PC-9 (cell line): Measurements from ENCODE around the gene SDK1. TPM values are rescaled to one million over a fixed set of nuclear protein-coding genes. Genes with fewer than 3 reads are reported as not detected.

Experiments
- BruUV-seq: library from RNA; stranded (reverse); fragments of 400-500 nt; replicated peaks from 2 replicates; lab custom pipeline; 2021; lab: Mats Ljungman, UMichigan
- CTCF ChIA-PET: fragments of 300-600 bp; sonication (Branson Sonifier 250); formaldehyde crosslinking; loops from one replicate; lab custom pipeline; 2022; ENCODE audit warnings: antibody characterized with exemption; lab: Charles Lee
- POLR2A ChIA-PET: fragments of 300-600 bp; sonication (Branson Sonifier 250); formaldehyde crosslinking; loops from one replicate; lab custom pipeline; 2022; ENCODE audit warnings: antibody characterized with exemption; ENCODE audit not compliant: unreplicated experiment; lab: Charles Lee
- DNase-seq, 2 experiments: peaks; one replicate each; pipeline versions ENCODE4 v3.0.0 to v3.0.0-alpha.2; 2015 to 2022; ENCODE audit warnings: mixed read lengths in 1 of 2
- H2AFZ ChIP-seq: fragments of 200-600 bp; sonication (generic); 2 replicates; pipeline ENCODE4 v1.8.1; 2017; ENCODE audit warnings: antibody characterized with exemption
- H3F3A ChIP-seq: fragments of 200-600 bp; sonication (generic); 2 replicates; pipeline ENCODE4 v1.8.1; 2017; ENCODE audit warnings: antibody characterized with exemption, mild to moderate bottlenecking, low read depth; ENCODE audit not compliant: insufficient read depth
- H3K27ac ChIP-seq: fragments of 200-600 bp; sonication (generic); 2 replicates; pipeline ENCODE4 v1.6.1; 2016; ENCODE audit warnings: mixed run types
- H3K27me3 ChIP-seq: fragments of 200-600 bp; sonication (generic); 2 replicates; pipeline ENCODE4 v1.6.1; 2016; ENCODE audit warnings: low read depth, mixed run types; ENCODE audit not compliant: insufficient read depth
- H3K36me3 ChIP-seq: fragments of 200-600 bp; sonication (generic); 2 replicates; pipeline ENCODE4 v1.6.1; 2016; ENCODE audit warnings: low read depth, mixed run types
- H3K4me1 ChIP-seq: fragments of 200-600 bp; sonication (generic); replicated peaks from 2 replicates; pipeline ENCODE4 v1.6.1; 2016; ENCODE audit warnings: mixed run types; ENCODE audit not compliant: insufficient read depth
- H3K4me2 ChIP-seq: fragments of 200-600 bp; sonication (generic); 2 replicates; pipeline ENCODE4 v1.6.1; 2017; ENCODE audit warnings: mixed run types
- H3K4me3 ChIP-seq: fragments of 200-600 bp; sonication (generic); 2 replicates; pipeline ENCODE4 v1.6.1; 2016; ENCODE audit warnings: mixed run types
- H3K79me2 ChIP-seq: fragments of 200-600 bp; sonication (generic); 2 replicates; pipeline ENCODE4 v1.6.1; 2017; ENCODE audit warnings: low read depth, mixed run types
- H3K9me2 ChIP-seq: fragments of 200-600 bp; sonication (generic); 2 replicates; pipeline ENCODE4 v1.8.1; 2017; ENCODE audit warnings: mild to moderate bottlenecking; ENCODE audit not compliant: insufficient read depth
- H3K9me3 ChIP-seq: fragments of 200-600 bp; sonication (generic); 2 replicates; pipeline ENCODE4 v1.8.1; 2016; ENCODE audit warnings: low read depth; ENCODE audit not compliant: insufficient read depth
- H4K20me1 ChIP-seq: fragments of 200-600 bp; sonication (generic); 2 replicates; pipeline ENCODE4 v1.8.1; 2017; ENCODE audit not compliant: insufficient read depth
- CTCF ChIP-seq: fragments of 200-600 bp; sonication (generic); conservative IDR thresholded peaks from 2 replicates; pipeline ENCODE4 v1.6.1; 2017; ENCODE audit warnings: mixed run types, antibody characterized with exemption, mild to moderate bottlenecking, moderate library complexity
- EZH2 ChIP-seq: fragments of 200-600 bp; sonication (generic); IDR thresholded peaks from 2 replicates; pipeline ENCODE4 v1.8.0; 2017; ENCODE audit warnings: antibody characterized with exemption, low read depth
- intact Hi-C: fragments of 100-400 bp; cut with micrococcal nuclease; formaldehyde crosslinking; loops from one replicate; pipeline ENCODE4 v1.10.0; 2022; ENCODE audit not compliant: unreplicated experiment
- total RNA-seq: library from RNA; stranded (reverse); gene quantifications from 2 replicates; pipeline ENCODE4 v1.2.3, GENCODE V29; 2021

SDK1 gene
- total RNA-seq, 1 experiment from 2014 or later = not detected

- ChIA-PET POLR2A (no interaction called here), CTCF (interaction anchor here (0.7 kb wide), 1 partner anchor 880 kb away, joined by 4 read pairs; no protein-coding TSS in a partner anchor)
- Histone ChIP-seq H3K27me3 (peaks cover 65% of the 10 kb centered on the region), H3K27ac (no peak overlapping the region), H3K4me3 (no peak overlapping the region), H3K9me3 (no peaks in the 10 kb centered on the region), H2AFZ (no peak overlapping the region), H3K79me2 (no peaks in the 10 kb centered on the region), H3K36me3 (no peaks in the 10 kb centered on the region), H3K4me1 (no peaks in the 10 kb centered on the region), H4K20me1 (0 out of 2 replicates have a peak, but pooled peaks cover 5% of the 10 kb centered on the region), H3F3A (no peaks in the 10 kb centered on the region), H3K4me2 (no peak overlapping the region), H3K9me2 (no peaks in the 10 kb centered on the region)
- BruUV-seq = no TSS peak
- TF ChIP-seq CTCF (no peak), EZH2 (no peak)
- intact Hi-C loops = no loop called here
- DNase-seq = no peak
Observed at GRCh38 chr7:4079366-4079765, 778.3 kb downstream of the SDK1 start.

GRCh38 chr7:4079956-4080355 lies 778.9 kb downstream of the SDK1 start:
- no peaks in the 10 kb centered on the region for H3F3A ChIP-seq
- H3K36me3 ChIP-seq = no peaks in the 10 kb centered on the region
- no peak overlapping the region for H3K4me3 ChIP-seq
- no peak overlapping the region for H3K4me2 ChIP-seq
- no peaks in the 10 kb centered on the region for H3K79me2 ChIP-seq
- no peaks in the 10 kb centered on the region for H3K4me1 ChIP-seq
- DNase-seq = no peak
- POLR2A ChIA-PET = no interaction called here
- H3K9me2 ChIP-seq = no peaks in the 10 kb centered on the region
- H2AFZ ChIP-seq = no peak overlapping the region
- no peak for TF ChIP-seq CTCF
- TF ChIP-seq EZH2 = no peak
- CTCF ChIA-PET = interaction anchor here (0.7 kb wide), 1 partner anchor 881 kb away, joined by 4 read pairs; no protein-coding TSS in a partner anchor
- H3K9me3 ChIP-seq = no peaks in the 10 kb centered on the region
- BruUV-seq = no TSS peak
- intact Hi-C loops = no loop called here
- 0 out of 2 replicates have a peak, but pooled peaks cover 5% of the 10 kb centered on the region for H4K20me1 ChIP-seq
- peaks cover 61% of the 10 kb centered on the region for H3K27me3 ChIP-seq
- no peak overlapping the region for H3K27ac ChIP-seq

GRCh38 chr7:4080954-4081353 lies 779.9 kb downstream of the SDK1 start:
- H3K36me3 ChIP-seq = no peaks in the 10 kb centered on the region
- H3F3A ChIP-seq = no peaks in the 10 kb centered on the region
- ChIA-PET POLR2A (no interaction called here), CTCF (no interaction called here)
- H3K27ac ChIP-seq = no peak overlapping the region
- H3K4me1 ChIP-seq = no peaks in the 10 kb centered on the region
- no peak for DNase-seq
- TF ChIP-seq CTCF (no peak), EZH2 (no peak)
- H3K9me2 ChIP-seq = no peaks in the 10 kb centered on the region
- H3K79me2 ChIP-seq = no peaks in the 10 kb centered on the region
- no peak overlapping the region for H3K4me2 ChIP-seq
- H4K20me1 ChIP-seq = 0 out of 2 replicates have a peak, but pooled peaks cover 5% of the 10 kb centered on the region
- H2AFZ ChIP-seq = no peak overlapping the region
- H3K9me3 ChIP-seq = no peaks in the 10 kb centered on the region
- no peak overlapping the region for H3K4me3 ChIP-seq
- peaks cover 55% of the 10 kb centered on the region for H3K27me3 ChIP-seq
- BruUV-seq = no TSS peak
- intact Hi-C loops = no loop called here
